Neural cell (in vitro differentiated cells): Measurements from ENCODE around the gene COLEC12. TPM values are rescaled to one million over a fixed set of nuclear protein-coding genes. Genes with fewer than 3 reads are reported as not detected.

ENCODE experiments used
- H2AFZ ChIP-seq: fragments of 200-600, 300-800 bp; sonication (generic), shearing (Covaris generic); 2 replicates; pipeline ENCODE4 v1.6.0; 2014; ENCODE audit warnings: low read depth, mild to moderate bottlenecking, antibody characterized with exemption, low read length, moderate library complexity
- H3F3A ChIP-seq: fragments of 200-600 bp; shearing (Covaris generic); 2 replicates; pipeline ENCODE4 v1.6.1; 2016; ENCODE audit warnings: mild to moderate bottlenecking, moderate library complexity, mixed read lengths, antibody characterized with exemption, low read length; ENCODE audit not compliant: insufficient read depth, poor library complexity, severe bottlenecking
- H3K27ac ChIP-seq: fragments of 200-600, 300-800 bp; sonication (generic), shearing (Covaris generic); 2 replicates; pipeline ENCODE4 v1.5.1; 2014; ENCODE audit warnings: mild to moderate bottlenecking, low read length, moderate library complexity
- H3K27me3 ChIP-seq: fragments of 300-800, 200-600 bp; sonication (generic), shearing (Covaris generic); 2 replicates; pipeline ENCODE4 v1.6.0; 2014; ENCODE audit warnings: mild to moderate bottlenecking, low read depth, low read length, moderate library complexity; ENCODE audit not compliant: insufficient read depth
- H3K36me3 ChIP-seq: fragments of 300-800, 200-600 bp; sonication (generic), shearing (Covaris generic); 2 replicates; pipeline ENCODE4 v1.5.1; 2014; ENCODE audit warnings: mild to moderate bottlenecking, antibody characterized with exemption, low read length, moderate library complexity; ENCODE audit not compliant: insufficient read depth
- H3K4me2 ChIP-seq: fragments of 300-800, 200-600 bp; sonication (generic), shearing (Covaris generic); 2 replicates; pipeline ENCODE4 v1.6.0; 2014; ENCODE audit warnings: mild to moderate bottlenecking, low read length
- H3K4me3 ChIP-seq: fragments of 300-800, 200-600 bp; sonication (generic), shearing (Covaris generic); 2 replicates; pipeline ENCODE4 v1.5.1; 2014; ENCODE audit warnings: mild to moderate bottlenecking, low read length, moderate library complexity
- H3K79me2 ChIP-seq: fragments of 200-600 bp; shearing (Covaris generic); replicated peaks from 2 replicates; pipeline ENCODE4 v1.6.0; 2014; ENCODE audit warnings: mild to moderate bottlenecking, low read length, moderate library complexity; ENCODE audit not compliant: insufficient read depth
- H3K9ac ChIP-seq: fragments of 300-800, 200-600 bp; sonication (generic), shearing (Covaris generic); 2 replicates; pipeline ENCODE4 v1.6.1; 2016; ENCODE audit warnings: mild to moderate bottlenecking, low read length, mixed read lengths
- H3K9me2 ChIP-seq: fragments of 200-600 bp; shearing (Covaris generic); 2 replicates; pipeline ENCODE4 v1.6.1; 2016; ENCODE audit warnings: mild to moderate bottlenecking, low read length, mixed read lengths; ENCODE audit not compliant: insufficient read depth
- H3K9me3 ChIP-seq: fragments of 200-600, 300-800 bp; sonication (generic), shearing (Covaris generic); 2 replicates; pipeline ENCODE4 v1.6.1; 2016; ENCODE audit warnings: mild to moderate bottlenecking, mixed run types, low read length, moderate library complexity, mixed read lengths
- H4K20me1 ChIP-seq: fragments of 200-600 bp; shearing (Covaris generic); 2 replicates; pipeline ENCODE4 v1.6.1; 2016; ENCODE audit warnings: mild to moderate bottlenecking, mixed run types; ENCODE audit not compliant: insufficient read depth
- EP300 ChIP-seq: fragments of 450-650 bp; conservative IDR thresholded peaks from 2 replicates; pipeline ENCODE4 v1.6.1; 2014; ENCODE audit warnings: antibody characterized with exemption, mild to moderate bottlenecking, moderate library complexity; ENCODE audit not compliant: poor library complexity, severe bottlenecking
- EZH2 ChIP-seq: fragments of 200-600, 300-800 bp; shearing (Covaris generic), sonication (generic); IDR thresholded peaks from 2 replicates; pipeline ENCODE4 v1.6.1; 2014; ENCODE audit warnings: antibody characterized with exemption, low read length, borderline replicate concordance, mild to moderate bottlenecking; ENCODE audit not compliant: insufficient read depth, poor library complexity, severe bottlenecking
- MXI1 ChIP-seq: fragments of 450-650 bp; conservative IDR thresholded peaks from 2 replicates; pipeline ENCODE4 v1.6.1; 2014; ENCODE audit warnings: antibody characterized with exemption, mild to moderate bottlenecking; ENCODE audit not compliant: poor library complexity, severe bottlenecking
- RAD21 ChIP-seq: fragments of 450-650 bp; conservative IDR thresholded peaks from 2 replicates; pipeline ENCODE4 v1.6.1; 2014; ENCODE audit warnings: antibody characterized with exemption, mild to moderate bottlenecking, moderate library complexity
- TAF1 ChIP-seq: IDR thresholded peaks from 2 replicates; pipeline ENCODE4 v1.6.1; 2012; ENCODE audit warnings: low read depth
- polyA plus RNA-seq: library from polyadenylated mRNA; depleted of rRNA; stranded (reverse); fragments of >200 nt; gene quantifications from 2 replicates; pipeline ENCODE4 v1.2.3, GENCODE V29; 2014
- TF ChIP-seq, protein P1 (sequence below): fragments of 450-650 bp; IDR thresholded peaks from 2 replicates; pipeline ENCODE4 v1.5.1; 2014; ENCODE audit warnings: antibody characterized with exemption, mild to moderate bottlenecking, moderate library complexity; ENCODE audit not compliant: poor library complexity, severe bottlenecking

The COLEC12 gene
- polyA plus RNA-seq, 1 donor from 2014 or later = 0.42 TPM

DNA sequence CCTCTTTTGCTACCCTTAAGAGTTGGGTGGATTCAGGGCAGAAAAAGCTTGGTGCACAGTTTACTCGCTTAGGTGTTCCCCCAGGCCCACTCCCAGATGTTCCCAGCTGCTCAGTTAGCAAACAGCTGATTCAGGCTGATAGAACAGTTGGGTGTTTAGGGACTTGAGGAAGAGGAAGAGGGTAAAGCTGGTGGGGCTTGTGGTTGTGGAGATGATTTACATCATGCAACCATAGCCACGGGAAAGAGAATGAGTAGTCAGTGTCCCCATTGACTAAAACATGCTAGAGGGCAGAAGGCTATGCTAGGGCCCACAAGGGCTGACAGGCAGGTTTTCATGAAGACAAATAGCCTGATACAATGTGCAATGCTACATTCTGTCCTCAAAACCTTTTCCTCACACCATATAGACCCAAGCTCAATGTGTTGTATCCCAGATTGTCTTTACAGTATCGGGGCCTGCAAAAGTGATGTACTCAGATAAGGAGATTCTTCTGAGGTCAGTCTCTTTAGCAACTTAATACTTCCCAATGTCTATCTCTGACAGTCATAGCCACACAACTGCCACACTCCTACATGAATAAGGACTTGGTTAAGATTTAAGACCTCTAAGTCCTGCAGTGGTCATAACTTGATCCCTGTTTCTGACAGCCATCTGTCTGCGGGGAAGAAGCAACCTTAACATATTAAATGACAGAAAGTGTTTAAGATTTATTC is 15.6 kb downstream of the COLEC12 start:
- TF ChIP-seq, protein P1, sequence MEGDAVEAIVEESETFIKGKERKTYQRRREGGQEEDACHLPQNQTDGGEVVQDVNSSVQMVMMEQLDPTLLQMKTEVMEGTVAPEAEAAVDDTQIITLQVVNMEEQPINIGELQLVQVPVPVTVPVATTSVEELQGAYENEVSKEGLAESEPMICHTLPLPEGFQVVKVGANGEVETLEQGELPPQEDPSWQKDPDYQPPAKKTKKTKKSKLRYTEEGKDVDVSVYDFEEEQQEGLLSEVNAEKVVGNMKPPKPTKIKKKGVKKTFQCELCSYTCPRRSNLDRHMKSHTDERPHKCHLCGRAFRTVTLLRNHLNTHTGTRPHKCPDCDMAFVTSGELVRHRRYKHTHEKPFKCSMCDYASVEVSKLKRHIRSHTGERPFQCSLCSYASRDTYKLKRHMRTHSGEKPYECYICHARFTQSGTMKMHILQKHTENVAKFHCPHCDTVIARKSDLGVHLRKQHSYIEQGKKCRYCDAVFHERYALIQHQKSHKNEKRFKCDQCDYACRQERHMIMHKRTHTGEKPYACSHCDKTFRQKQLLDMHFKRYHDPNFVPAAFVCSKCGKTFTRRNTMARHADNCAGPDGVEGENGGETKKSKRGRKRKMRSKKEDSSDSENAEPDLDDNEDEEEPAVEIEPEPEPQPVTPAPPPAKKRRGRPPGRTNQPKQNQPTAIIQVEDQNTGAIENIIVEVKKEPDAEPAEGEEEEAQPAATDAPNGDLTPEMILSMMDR = no peak
- no peak for TF ChIP-seq RAD21
- no peak for TF ChIP-seq EZH2
- Histone ChIP-seq H3K79me2 (no peaks in the 10 kb centered on the region), H3K9me3 (peaks cover 4% of the 10 kb centered on the region), H3F3A (no peaks in the 10 kb centered on the region), H3K27ac (no peak overlapping the region), H3K4me3 (no peak overlapping the region), H3K36me3 (no peaks in the 10 kb centered on the region), H3K9me2 (no peaks in the 10 kb centered on the region), H2AFZ (no peak overlapping the region), H3K9ac (no peak overlapping the region), H4K20me1 (no peaks in the 10 kb centered on the region), H3K27me3 (no peaks in the 10 kb centered on the region), H3K4me2 (no peak overlapping the region)

DNA sequence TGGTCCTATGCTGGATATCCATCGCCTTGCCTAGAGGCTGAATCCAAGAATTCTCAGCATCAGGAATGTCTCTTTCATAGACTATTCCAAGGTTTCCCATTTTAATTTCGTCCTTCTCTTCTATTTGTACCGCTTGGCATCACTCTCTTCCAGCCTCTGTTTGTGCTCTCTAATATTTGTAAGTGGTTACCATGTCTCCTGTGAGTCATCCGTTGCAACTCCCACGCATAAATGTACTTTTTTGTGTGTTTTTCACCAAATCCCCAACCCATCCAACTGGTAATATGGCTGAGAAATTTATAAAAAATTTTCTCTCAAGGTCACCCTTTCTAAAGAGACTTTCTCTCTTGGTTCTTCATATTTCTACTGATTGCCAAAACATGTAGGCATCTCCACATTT is 21.8 kb downstream of the COLEC12 start:
- H3K9me3 ChIP-seq = no peaks in the 10 kb centered on the region
- no peaks in the 10 kb centered on the region for H3K79me2 ChIP-seq
- no peaks in the 10 kb centered on the region for H3K36me3 ChIP-seq
- H3K27ac ChIP-seq = no peak overlapping the region
- no peaks in the 10 kb centered on the region for H3F3A ChIP-seq
- H3K27me3 ChIP-seq = no peaks in the 10 kb centered on the region
- no peaks in the 10 kb centered on the region for H3K9me2 ChIP-seq
- TF ChIP-seq EZH2 (no peak), MXI1 (no peak)
- no peak overlapping the region for H2AFZ ChIP-seq
- H3K4me2 ChIP-seq = no peak overlapping the region
- no peak overlapping the region for H3K9ac ChIP-seq
- no peaks in the 10 kb centered on the region for H4K20me1 ChIP-seq
- no peak overlapping the region for H3K4me3 ChIP-seq

DNA sequence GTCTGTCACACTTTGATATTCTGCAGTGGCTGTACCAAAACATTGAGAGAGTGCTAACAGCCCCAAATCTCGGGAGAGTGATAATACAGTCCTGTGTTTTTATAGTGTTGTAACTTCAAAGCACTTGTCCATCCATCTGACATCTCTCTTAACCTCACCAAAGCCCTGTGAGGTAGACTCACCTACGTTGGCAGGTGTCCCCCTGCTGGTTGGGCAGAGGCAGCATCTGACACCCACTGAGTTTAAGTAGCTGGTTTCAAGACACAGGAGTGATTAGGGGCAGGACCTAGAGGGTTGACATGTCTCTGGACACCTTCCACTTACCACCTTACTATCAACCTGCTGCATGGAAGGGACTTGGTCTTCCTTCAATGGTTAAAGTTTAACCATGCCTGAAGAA is 22.9 kb downstream of the COLEC12 start:
- Histone ChIP-seq H3K36me3 (no peaks in the 10 kb centered on the region), H3K9me2 (no peaks in the 10 kb centered on the region), H3K27ac (no peak overlapping the region), H3K4me3 (no peak overlapping the region), H3K9ac (no peak overlapping the region), H3K9me3 (no peaks in the 10 kb centered on the region), H3F3A (no peaks in the 10 kb centered on the region), H2AFZ (no peak overlapping the region), H3K4me2 (no peak overlapping the region), H3K79me2 (no peaks in the 10 kb centered on the region), H4K20me1 (no peaks in the 10 kb centered on the region), H3K27me3 (no peaks in the 10 kb centered on the region)
- TF ChIP-seq TAF1 (no peak), RAD21 (no peak), EP300 (no peak)

DNA sequence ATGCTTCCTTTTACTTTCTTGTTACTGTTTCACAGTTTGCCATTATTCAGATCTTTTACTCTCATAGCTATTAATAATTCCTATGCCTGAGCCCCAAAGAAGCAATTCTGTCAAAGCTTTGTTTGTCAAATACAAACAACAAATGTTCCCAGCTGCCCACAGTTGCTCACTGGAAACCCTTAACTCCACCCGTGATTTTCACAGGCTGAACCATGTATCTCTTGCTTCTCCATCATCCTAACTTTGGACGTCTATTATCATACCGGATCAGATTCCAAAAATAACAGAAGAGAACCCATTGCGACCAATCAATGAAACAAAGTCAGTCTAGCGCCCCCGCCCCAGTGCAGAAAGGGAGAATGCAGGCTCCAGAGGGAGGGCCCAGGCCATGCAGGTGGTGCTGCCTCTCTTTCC is 24.2 kb downstream of the COLEC12 start:
- Histone ChIP-seq H3K9me3 (no peaks in the 10 kb centered on the region), H3K27ac (no peak overlapping the region), H3F3A (no peaks in the 10 kb centered on the region), H3K9me2 (no peaks in the 10 kb centered on the region), H3K79me2 (no peaks in the 10 kb centered on the region), H3K4me2 (no peak overlapping the region), H3K27me3 (no peaks in the 10 kb centered on the region), H2AFZ (no peak overlapping the region), H3K4me3 (no peak overlapping the region), H3K9ac (no peak overlapping the region), H3K36me3 (no peaks in the 10 kb centered on the region), H4K20me1 (no peaks in the 10 kb centered on the region)
- TF ChIP-seq EP300 (no peak), TAF1 (no peak)
- TF ChIP-seq, protein P1 = no peak
